ENCODE measurements around the gene SLC34A1. TPM values are rescaled to one million over a fixed set of nuclear protein-coding genes. Genes with fewer than 3 reads are reported as not detected.

SLC34A1 gene
- total and polyA plus RNA-seq, 2 of the 13 experiments (the other 11 are each of a cell fraction or from before 2014, with no cell fraction given) = 0.03 to 0.20 TPM

- TF ChIP-seq THAP9 (CRISPR knock-in tag; IDR thresholded peaks at IDR 0.05; ENCODE audit: borderline replicate concordance) (peak; percentile 72; the same call in 1 of the 2 replicates), HNF1A (IDR thresholded peaks at IDR 0.05; ENCODE audit: low read depth) (no peak), HNF1A (CRISPR knock-in tag; IDR thresholded peaks at IDR 0.05; ENCODE audit: borderline replicate concordance) (peak; percentile 33; the same call in 1 of the 2 replicates), CHCHD3 (CRISPR knock-in tag; IDR thresholded peaks at IDR 0.05) (no peak), DBP (CRISPR knock-in tag; IDR thresholded peaks at IDR 0.05; ENCODE audit: not compliant biosample characterization) (peak; percentile 37), KLF16 (CRISPR knock-in tag; IDR thresholded peaks at IDR 0.05) (peak in 1 of 2 experiments; percentile 72; a peak in 1 of 4 replicates), ZNF30 (CRISPR knock-in tag; IDR thresholded peaks at IDR 0.05) (peak; percentile 89; the same call in 1 of the 2 replicates), FOXK1 (CRISPR knock-in tag; IDR thresholded peaks at IDR 0.05; ENCODE audit: borderline replicate concordance, low read depth) (peak; percentile 60), ZNF274 (CRISPR knock-in tag; IDR thresholded peaks at IDR 0.05) (peak; percentile 80), HOMEZ (CRISPR knock-in tag; IDR thresholded peaks at IDR 0.05; ENCODE audit: low read depth) (peak; percentile 58), ZNF749 (CRISPR knock-in tag; IDR thresholded peaks at IDR 0.05; ENCODE audit: borderline replicate concordance) (no peak), KDM2A (CRISPR knock-in tag; IDR thresholded peaks at IDR 0.05; ENCODE audit: borderline replicate concordance, low read depth) (0 out of 2 replicates have a peak, but pooled peaks have one; percentile 72)
- TF ChIP-seq, protein P1, sequence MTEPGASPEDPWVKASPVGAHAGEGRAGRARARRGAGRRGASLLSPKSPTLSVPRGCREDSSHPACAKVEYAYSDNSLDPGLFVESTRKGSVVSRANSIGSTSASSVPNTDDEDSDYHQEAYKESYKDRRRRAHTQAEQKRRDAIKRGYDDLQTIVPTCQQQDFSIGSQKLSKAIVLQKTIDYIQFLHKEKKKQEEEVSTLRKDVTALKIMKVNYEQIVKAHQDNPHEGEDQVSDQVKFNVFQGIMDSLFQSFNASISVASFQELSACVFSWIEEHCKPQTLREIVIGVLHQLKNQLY (CRISPR knock-in tag; IDR thresholded peaks at IDR 0.05) = 0 out of 2 replicates have a peak, but pooled peaks have one; percentile 8
- TF ChIP-seq, protein P2, sequence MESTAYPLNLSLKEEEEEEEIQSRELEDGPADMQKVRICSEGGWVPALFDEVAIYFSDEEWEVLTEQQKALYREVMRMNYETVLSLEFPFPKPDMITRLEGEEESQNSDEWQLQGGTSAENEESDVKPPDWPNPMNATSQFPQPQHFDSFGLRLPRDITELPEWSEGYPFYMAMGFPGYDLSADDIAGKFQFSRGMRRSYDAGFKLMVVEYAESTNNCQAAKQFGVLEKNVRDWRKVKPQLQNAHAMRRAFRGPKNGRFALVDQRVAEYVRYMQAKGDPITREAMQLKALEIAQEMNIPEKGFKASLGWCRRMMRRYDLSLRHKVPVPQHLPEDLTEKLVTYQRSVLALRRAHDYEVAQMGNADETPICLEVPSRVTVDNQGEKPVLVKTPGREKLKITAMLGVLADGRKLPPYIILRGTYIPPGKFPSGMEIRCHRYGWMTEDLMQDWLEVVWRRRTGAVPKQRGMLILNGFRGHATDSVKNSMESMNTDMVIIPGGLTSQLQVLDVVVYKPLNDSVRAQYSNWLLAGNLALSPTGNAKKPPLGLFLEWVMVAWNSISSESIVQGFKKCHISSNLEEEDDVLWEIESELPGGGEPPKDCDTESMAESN (CRISPR knock-in tag; conservative IDR thresholded peaks at IDR 0.05) = 0 out of 2 replicates have a peak, but pooled peaks have one; percentile 21
These were observed 41.7 kb downstream of the SLC34A1 start (continued) for GRCh38 chr5:177425801-177426565.
